Measurements from ENCODE around the gene AGAP1. TPM values are rescaled to one million over a fixed set of nuclear protein-coding genes. Genes with fewer than 3 reads are reported as not detected.
A peak's percentile ranks its signal among the peaks of the same experiment; 100 is the strongest.

Gene AGAP1
- total RNA-seq, 1 donor from 2014 or later = 20.4 TPM

DNA sequence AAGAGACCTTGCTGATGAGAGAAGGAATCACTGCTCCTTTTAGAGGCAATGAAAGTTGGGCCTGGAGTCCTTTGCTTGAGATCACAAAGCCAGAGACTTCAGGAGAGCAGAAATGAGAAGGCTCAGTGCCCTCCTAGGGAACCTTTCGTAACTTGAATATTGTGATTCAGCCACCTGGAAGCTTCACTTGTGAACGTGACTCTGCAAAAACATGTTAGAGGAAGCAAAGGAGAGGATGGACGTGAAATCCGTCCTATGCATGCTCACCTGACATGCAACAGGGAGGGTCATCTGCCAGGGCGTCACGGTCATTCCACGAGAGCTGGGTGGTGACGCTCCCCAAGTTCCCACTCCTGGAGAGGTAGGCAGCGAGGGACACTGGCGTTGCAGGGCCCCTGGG, 243.6 kb downstream of the AGAP1 start:
- Histone ChIP-seq H3K27me3 (no peaks in the 10 kb centered on the region), H3K27ac (no peak overlapping the region), H3K4me3 (no peak overlapping the region), H3K4me1 (peaks cover 11% of the 10 kb centered on the region), H3K9me3 (ENCODE audit: low read depth) (no peaks in the 10 kb centered on the region), H4K20me1 (ENCODE audit: low read depth) (peaks cover 40% of the 10 kb centered on the region), H3K79me2 (ENCODE audit: low read depth) (no peaks in the 10 kb centered on the region), H3K36me3 (no peaks in the 10 kb centered on the region), H2AFZ (replicated peaks) (no peak overlapping the region), H3K4me2 (no peak overlapping the region), H3K9ac (no peak overlapping the region), H3F3A (ENCODE audit: low read depth) (peaks cover 3% of the 10 kb centered on the region)
- H3K27ac Mint-ChIP-seq = no peak overlapping the region
- H3K36me3 Mint-ChIP-seq = peaks cover 17% of the 10 kb centered on the region
- H3K4me3 Mint-ChIP-seq = no peak overlapping the region
- DNase-seq (ENCODE audit: low spot score) = no peak
- H3K4me1 Mint-ChIP-seq = peaks cover 21% of the 10 kb centered on the region
- no peaks in the 10 kb centered on the region for H3K9me3 Mint-ChIP-seq
- TF ChIP-seq, protein P1, sequence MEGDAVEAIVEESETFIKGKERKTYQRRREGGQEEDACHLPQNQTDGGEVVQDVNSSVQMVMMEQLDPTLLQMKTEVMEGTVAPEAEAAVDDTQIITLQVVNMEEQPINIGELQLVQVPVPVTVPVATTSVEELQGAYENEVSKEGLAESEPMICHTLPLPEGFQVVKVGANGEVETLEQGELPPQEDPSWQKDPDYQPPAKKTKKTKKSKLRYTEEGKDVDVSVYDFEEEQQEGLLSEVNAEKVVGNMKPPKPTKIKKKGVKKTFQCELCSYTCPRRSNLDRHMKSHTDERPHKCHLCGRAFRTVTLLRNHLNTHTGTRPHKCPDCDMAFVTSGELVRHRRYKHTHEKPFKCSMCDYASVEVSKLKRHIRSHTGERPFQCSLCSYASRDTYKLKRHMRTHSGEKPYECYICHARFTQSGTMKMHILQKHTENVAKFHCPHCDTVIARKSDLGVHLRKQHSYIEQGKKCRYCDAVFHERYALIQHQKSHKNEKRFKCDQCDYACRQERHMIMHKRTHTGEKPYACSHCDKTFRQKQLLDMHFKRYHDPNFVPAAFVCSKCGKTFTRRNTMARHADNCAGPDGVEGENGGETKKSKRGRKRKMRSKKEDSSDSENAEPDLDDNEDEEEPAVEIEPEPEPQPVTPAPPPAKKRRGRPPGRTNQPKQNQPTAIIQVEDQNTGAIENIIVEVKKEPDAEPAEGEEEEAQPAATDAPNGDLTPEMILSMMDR (IDR thresholded peaks at IDR 0.05) = no peak
- TF ChIP-seq EZH2 (IDR thresholded peaks at IDR 0.05) = no peak
- TF ChIP-seq EZH2phosphoT487 (IDR thresholded peaks at IDR 0.05) = no peak
- H3K27me3 Mint-ChIP-seq (ENCODE audit: insufficient read depth, low read depth) = peaks cover 5% of the 10 kb centered on the region

DNA sequence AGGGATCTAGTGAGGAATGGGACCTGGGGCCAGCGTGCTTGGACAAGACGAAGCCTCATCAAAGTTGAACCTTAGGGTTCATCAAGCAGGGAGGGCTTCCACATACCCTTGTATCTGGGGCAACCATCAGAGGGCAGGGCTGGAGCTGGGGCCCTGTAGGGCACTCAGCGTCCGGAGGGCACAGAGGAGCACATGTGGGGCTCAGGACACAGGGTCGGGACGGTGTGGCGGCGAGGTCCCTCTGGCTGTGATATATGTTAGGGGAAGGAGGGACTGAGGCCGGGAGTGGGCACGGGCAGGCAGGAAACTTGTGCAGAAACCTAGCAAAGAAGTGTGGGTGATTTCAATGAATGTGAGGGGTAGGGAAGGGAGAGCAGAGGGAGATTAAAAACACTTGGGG, 244.0 kb downstream of the AGAP1 start:
- peaks cover 3% of the 10 kb centered on the region for H3F3A ChIP-seq (ENCODE audit: low read depth)
- no peak overlapping the region for H3K4me2 ChIP-seq
- peaks cover 5% of the 10 kb centered on the region for H3K27me3 Mint-ChIP-seq (ENCODE audit: insufficient read depth, low read depth)
- TF ChIP-seq EZH2 (IDR thresholded peaks at IDR 0.05) (no peak), EZH2phosphoT487 (IDR thresholded peaks at IDR 0.05) (no peak)
- TF ChIP-seq, protein P1 (IDR thresholded peaks at IDR 0.05) = no peak
- peak overlapping the region; percentile 53 for H3K27ac Mint-ChIP-seq
- no peak overlapping the region for H2AFZ ChIP-seq (replicated peaks)
- no peaks in the 10 kb centered on the region for H3K9me3 ChIP-seq (ENCODE audit: low read depth)
- H3K9ac ChIP-seq = no peak overlapping the region
- H3K4me3 Mint-ChIP-seq = no peak overlapping the region
- no peaks in the 10 kb centered on the region for H3K9me3 Mint-ChIP-seq
- no peak overlapping the region for H3K27ac ChIP-seq
- DNase-seq (ENCODE audit: low spot score) = no peak
- H3K79me2 ChIP-seq (ENCODE audit: low read depth) = no peaks in the 10 kb centered on the region
- peaks cover 19% of the 10 kb centered on the region for H3K4me1 Mint-ChIP-seq
- peaks cover 36% of the 10 kb centered on the region for H4K20me1 ChIP-seq (ENCODE audit: low read depth)
- H3K36me3 Mint-ChIP-seq = peaks cover 17% of the 10 kb centered on the region
- no peaks in the 10 kb centered on the region for H3K27me3 ChIP-seq
- H3K36me3 ChIP-seq = no peaks in the 10 kb centered on the region
- H3K4me3 ChIP-seq = no peak overlapping the region
- peaks cover 6% of the 10 kb centered on the region for H3K4me1 ChIP-seq

DNA sequence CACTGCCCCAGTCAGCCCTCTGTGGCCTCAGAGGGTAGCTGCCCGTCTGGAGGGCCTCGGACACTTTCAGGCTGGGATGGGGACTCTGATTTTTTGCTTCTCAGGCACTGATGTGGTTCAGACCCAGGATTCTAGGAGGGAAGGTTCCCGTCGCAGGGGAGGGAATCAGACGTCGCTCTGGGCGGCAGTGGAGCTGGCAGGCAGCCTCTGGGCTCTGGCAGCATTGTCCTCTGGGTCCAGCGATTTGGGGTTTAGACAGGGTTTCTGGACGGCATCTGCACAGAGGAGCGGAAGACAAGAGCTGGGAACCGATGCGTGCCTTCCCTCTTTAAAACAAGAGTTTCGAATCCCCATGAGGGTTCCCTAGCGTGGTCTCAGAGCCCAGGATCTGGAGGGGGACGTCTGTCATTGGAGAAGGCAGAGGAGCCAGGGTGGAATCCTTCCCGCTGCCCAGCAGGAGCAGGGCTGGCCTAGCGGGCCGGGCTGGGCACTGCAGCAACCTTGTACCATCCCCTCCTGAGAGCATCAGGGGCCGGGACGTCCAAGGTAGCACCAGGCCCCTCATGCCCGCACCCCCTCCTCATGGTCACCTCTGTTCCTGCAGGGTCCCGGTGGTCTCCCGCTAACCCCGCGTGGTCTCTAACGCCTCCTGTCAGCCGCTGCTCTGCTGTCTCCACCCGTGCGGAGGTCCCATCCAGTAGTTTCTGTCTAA, 246.0 kb downstream of the AGAP1 start:
- no peaks in the 10 kb centered on the region for H3K9me3 Mint-ChIP-seq
- H3K9ac ChIP-seq = no peak overlapping the region
- H3K36me3 Mint-ChIP-seq = peaks cover 16% of the 10 kb centered on the region
- H3K4me3 ChIP-seq = no peak overlapping the region
- peak overlapping the region; percentile 14 for H3K27ac ChIP-seq
- H3K27ac Mint-ChIP-seq = peak overlapping the region; percentile 58
- peaks cover 42% of the 10 kb centered on the region for H4K20me1 ChIP-seq (ENCODE audit: low read depth)
- DNase-seq (ENCODE audit: low spot score) = no peak
- peaks cover 3% of the 10 kb centered on the region for H3F3A ChIP-seq (ENCODE audit: low read depth)
- no peak overlapping the region for H2AFZ ChIP-seq (replicated peaks)
- no peaks in the 10 kb centered on the region for H3K36me3 ChIP-seq
- no peaks in the 10 kb centered on the region for H3K27me3 ChIP-seq
- no peak overlapping the region for H3K4me3 Mint-ChIP-seq
- TF ChIP-seq EZH2phosphoT487 (IDR thresholded peaks at IDR 0.05) = no peak
- peaks cover 5% of the 10 kb centered on the region for H3K4me1 ChIP-seq
- H3K27me3 Mint-ChIP-seq (ENCODE audit: insufficient read depth, low read depth) = peaks cover 7% of the 10 kb centered on the region
- no peak overlapping the region for H3K4me2 ChIP-seq
- H3K4me1 Mint-ChIP-seq = peaks cover 19% of the 10 kb centered on the region
- H3K79me2 ChIP-seq (ENCODE audit: low read depth) = no peaks in the 10 kb centered on the region
- H3K9me3 ChIP-seq (ENCODE audit: low read depth) = no peaks in the 10 kb centered on the region

- peaks cover 41% of the 10 kb centered on the region for H4K20me1 ChIP-seq (ENCODE audit: low read depth)
Measured at GRCh38 chr2:235740821-235741220, 247.0 kb downstream of the AGAP1 start.

More at GRCh38 chr2:235740821-235741220, 247.0 kb downstream of the AGAP1 start:
- peak overlapping the region; percentile 14 for H3K27ac ChIP-seq
- Mint-ChIP-seq H3K9me3 (no peaks in the 10 kb centered on the region), H3K36me3 (peaks cover 17% of the 10 kb centered on the region), H3K27me3 (ENCODE audit: insufficient read depth, low read depth) (peaks cover 9% of the 10 kb centered on the region), H3K4me3 (no peak overlapping the region), H3K27ac (peak overlapping the region; percentile 4), H3K4me1 (peaks cover 19% of the 10 kb centered on the region)
- H3K4me1 ChIP-seq = peaks cover 5% of the 10 kb centered on the region
- H3K27me3 ChIP-seq = no peaks in the 10 kb centered on the region
- no peak overlapping the region for H2AFZ ChIP-seq (replicated peaks)
- no peak overlapping the region for H3K4me2 ChIP-seq
- H3K9ac ChIP-seq = no peak overlapping the region
- H3F3A ChIP-seq (ENCODE audit: low read depth) = peaks cover 3% of the 10 kb centered on the region
- no peaks in the 10 kb centered on the region for H3K9me3 ChIP-seq (ENCODE audit: low read depth)
- no peak for TF ChIP-seq EZH2phosphoT487 (IDR thresholded peaks at IDR 0.05)
- TF ChIP-seq, protein P1 (IDR thresholded peaks at IDR 0.05) = peak; percentile 52
- H3K79me2 ChIP-seq (ENCODE audit: low read depth) = no peaks in the 10 kb centered on the region
- peak; percentile 62 for DNase-seq (ENCODE audit: low spot score)
- no peaks in the 10 kb centered on the region for H3K36me3 ChIP-seq
- no peak overlapping the region for H3K4me3 ChIP-seq

All from neural progenitor cell (in vitro differentiated cells).